C4-2B (cell line): ENCODE results near the gene SOX10.

Experiments
- ZFX ChIP-seq: fragments of 450-650 bp; IDR thresholded peaks from 2 replicates; pipeline ENCODE4 v1.6.1; 2017
- TF ChIP-seq, protein P1 (sequence below): fragments of 450-650 bp; conservative IDR thresholded peaks from 2 replicates; pipeline ENCODE4 v1.5.1; 2017; ENCODE audit warnings: mild to moderate bottlenecking

DNA sequence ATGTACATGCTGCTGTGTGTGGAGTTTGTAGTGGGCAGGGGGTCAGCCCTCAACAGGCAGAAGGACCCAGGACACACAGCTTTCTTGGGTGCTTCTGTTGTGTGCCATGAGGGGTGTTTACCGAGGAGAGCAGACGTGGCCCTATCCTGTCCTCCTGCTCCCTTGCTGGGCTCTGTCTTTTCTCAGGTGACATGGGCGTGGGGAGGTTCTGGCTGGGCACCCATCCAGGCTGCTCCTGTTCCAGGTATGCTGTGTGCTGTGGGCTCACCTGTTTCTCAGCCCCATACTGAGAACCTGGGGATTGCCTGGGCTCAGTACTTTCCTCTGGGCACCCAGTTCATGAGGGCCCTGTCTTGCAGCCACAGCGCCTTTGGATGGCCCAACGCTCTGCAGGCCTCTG is 55.0 kb downstream of the SOX10 start:
- TF ChIP-seq, protein P1, sequence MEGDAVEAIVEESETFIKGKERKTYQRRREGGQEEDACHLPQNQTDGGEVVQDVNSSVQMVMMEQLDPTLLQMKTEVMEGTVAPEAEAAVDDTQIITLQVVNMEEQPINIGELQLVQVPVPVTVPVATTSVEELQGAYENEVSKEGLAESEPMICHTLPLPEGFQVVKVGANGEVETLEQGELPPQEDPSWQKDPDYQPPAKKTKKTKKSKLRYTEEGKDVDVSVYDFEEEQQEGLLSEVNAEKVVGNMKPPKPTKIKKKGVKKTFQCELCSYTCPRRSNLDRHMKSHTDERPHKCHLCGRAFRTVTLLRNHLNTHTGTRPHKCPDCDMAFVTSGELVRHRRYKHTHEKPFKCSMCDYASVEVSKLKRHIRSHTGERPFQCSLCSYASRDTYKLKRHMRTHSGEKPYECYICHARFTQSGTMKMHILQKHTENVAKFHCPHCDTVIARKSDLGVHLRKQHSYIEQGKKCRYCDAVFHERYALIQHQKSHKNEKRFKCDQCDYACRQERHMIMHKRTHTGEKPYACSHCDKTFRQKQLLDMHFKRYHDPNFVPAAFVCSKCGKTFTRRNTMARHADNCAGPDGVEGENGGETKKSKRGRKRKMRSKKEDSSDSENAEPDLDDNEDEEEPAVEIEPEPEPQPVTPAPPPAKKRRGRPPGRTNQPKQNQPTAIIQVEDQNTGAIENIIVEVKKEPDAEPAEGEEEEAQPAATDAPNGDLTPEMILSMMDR: no peak
- TF ChIP-seq ZFX: no peak
